ENCODE measurements around the gene BRINP2.

The BRINP2 gene

GRCh38 chr1:177249231-177249630 is 78.5 kb downstream of the BRINP2 start:
- ATAC-seq: no peak
- TF ChIP-seq TSHZ2 (CRISPR knock-in tag; IDR thresholded peaks at IDR 0.05): no peak

DNA sequence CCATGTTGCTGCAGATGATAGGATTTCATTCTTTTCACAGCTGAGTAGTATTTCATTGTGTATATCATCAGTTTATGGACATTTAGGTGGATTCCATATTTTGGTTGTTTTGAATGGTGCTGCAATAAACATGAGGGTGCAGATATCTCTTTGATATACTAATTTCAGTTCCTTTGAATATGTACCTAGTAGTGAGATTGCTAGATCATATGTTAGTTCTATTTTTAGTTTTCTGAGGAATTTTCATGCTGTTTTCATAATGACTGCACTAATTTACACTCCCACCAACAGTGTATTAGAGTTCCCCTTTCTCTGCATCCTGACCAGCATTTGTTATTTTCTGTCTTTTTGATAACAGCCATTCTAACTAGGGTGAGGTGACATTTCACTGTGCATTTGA is 82.1 kb downstream of the BRINP2 start:
- no peak for ATAC-seq
- TF ChIP-seq TCF4 (CRISPR knock-in tag; IDR thresholded peaks at IDR 0.05; ENCODE audit: borderline replicate concordance): no peak
- TF ChIP-seq ZFP3 (CRISPR knock-in tag; IDR thresholded peaks at IDR 0.05): no peak
- TF ChIP-seq TSHZ2 (CRISPR knock-in tag; IDR thresholded peaks at IDR 0.05): no peak
- no peak for TF ChIP-seq ZFP30 (CRISPR knock-in tag; IDR thresholded peaks at IDR 0.05)
- TF ChIP-seq, protein P1, sequence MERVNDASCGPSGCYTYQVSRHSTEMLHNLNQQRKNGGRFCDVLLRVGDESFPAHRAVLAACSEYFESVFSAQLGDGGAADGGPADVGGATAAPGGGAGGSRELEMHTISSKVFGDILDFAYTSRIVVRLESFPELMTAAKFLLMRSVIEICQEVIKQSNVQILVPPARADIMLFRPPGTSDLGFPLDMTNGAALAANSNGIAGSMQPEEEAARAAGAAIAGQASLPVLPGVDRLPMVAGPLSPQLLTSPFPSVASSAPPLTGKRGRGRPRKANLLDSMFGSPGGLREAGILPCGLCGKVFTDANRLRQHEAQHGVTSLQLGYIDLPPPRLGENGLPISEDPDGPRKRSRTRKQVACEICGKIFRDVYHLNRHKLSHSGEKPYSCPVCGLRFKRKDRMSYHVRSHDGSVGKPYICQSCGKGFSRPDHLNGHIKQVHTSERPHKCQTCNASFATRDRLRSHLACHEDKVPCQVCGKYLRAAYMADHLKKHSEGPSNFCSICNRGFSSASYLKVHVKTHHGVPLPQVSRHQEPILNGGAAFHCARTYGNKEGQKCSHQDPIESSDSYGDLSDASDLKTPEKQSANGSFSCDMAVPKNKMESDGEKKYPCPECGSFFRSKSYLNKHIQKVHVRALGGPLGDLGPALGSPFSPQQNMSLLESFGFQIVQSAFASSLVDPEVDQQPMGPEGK (CRISPR knock-in tag; IDR thresholded peaks at IDR 0.05; ENCODE audit: borderline replicate concordance): no peak
- no peak for TF ChIP-seq CREB5 (CRISPR knock-in tag; IDR thresholded peaks at IDR 0.05; ENCODE audit: low read depth)
- no peak for TF ChIP-seq CSDC2 (CRISPR knock-in tag; IDR thresholded peaks at IDR 0.05)
- no peak for TF ChIP-seq ZC3H10 (CRISPR knock-in tag; IDR thresholded peaks at IDR 0.05)
- TF ChIP-seq ZNF70 (CRISPR knock-in tag; IDR thresholded peaks at IDR 0.05): no peak

DNA sequence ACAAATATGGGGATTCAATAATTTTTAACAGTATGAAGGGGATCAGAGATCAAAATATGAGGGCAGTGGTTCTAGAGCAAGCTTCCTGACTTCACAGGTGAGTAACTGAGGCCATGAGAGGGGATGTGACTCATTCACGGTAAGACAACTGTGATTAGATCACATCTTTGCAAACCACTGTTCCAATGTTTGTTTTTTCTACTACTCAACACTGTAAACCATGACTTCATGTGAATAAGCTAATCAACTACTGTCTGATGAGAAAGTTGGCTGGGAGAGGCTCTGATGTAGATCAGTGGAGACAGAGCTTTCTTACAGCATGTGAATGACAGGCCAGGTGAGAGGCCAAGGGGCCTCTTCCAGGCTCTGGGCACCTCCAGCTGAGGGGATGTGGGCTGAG is 84.7 kb downstream of the BRINP2 start:
- ATAC-seq: no peak
- TF ChIP-seq CREB5 (CRISPR knock-in tag; IDR thresholded peaks at IDR 0.05; ENCODE audit: low read depth) (no peak), PPARA (CRISPR knock-in tag; IDR thresholded peaks at IDR 0.05; ENCODE audit: borderline replicate concordance) (no peak), GLIS3 (CRISPR knock-in tag; IDR thresholded peaks at IDR 0.05) (no peak), ZC3H10 (CRISPR knock-in tag; IDR thresholded peaks at IDR 0.05) (no peak)
- TF ChIP-seq, protein P1 (CRISPR knock-in tag; IDR thresholded peaks at IDR 0.05; ENCODE audit: borderline replicate concordance): no peak

DNA sequence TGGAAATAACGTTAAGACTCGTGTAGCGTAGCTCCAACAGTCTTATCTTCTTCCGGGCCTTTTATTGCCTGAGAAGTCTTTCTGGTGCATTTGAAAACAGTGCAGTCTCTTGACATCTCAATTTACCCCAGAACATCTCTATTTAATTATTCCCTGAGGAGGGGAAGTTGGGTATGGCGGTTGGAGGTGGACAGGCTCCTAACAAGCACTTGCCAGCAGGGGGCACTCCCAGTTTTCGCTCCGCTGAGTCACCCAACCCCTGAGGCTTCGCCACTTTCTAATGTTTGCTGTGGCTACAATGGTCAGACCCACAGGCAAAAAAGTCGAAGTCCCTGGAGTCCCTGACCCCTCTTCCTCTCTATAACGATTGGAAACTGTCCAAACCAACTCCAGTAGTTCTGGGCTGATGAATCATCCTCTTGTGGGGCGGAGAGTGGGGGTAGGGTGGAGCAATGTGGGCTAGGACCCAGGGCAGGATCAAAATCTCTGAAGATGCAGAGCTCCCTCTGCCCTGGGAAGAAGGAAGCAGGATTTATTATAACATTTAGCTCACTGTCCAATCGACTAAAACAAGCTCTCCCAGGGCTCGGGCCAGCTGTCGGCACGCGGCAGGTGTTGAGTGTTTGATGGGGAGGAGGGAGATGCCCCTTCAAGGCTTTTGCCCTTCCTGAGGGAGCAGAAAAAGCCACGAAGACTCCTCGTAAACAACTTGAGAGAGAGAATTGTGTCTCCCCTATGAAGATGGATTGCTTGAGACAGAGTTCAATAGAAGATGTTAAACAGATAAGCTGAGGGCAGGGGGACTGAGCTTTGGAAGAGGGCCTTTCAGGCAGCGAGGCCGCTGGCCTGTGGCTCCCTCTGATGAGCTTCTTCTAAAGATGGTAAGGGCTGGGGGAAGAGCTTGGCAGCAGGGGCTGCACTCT is 85.7 kb downstream of the BRINP2 start:
- no peak for ATAC-seq
- no peak for TF ChIP-seq ZFP3 (CRISPR knock-in tag; IDR thresholded peaks at IDR 0.05)
- no peak for TF ChIP-seq TOX (CRISPR knock-in tag; IDR thresholded peaks at IDR 0.05; ENCODE audit: borderline replicate concordance)
- TF ChIP-seq CSDC2 (CRISPR knock-in tag; IDR thresholded peaks at IDR 0.05): no peak
- TF ChIP-seq ZNF70 (CRISPR knock-in tag; IDR thresholded peaks at IDR 0.05): no peak
- no peak for TF ChIP-seq ESRRG (CRISPR knock-in tag; IDR thresholded peaks at IDR 0.05)
- no peak for TF ChIP-seq ZC3H10 (CRISPR knock-in tag; IDR thresholded peaks at IDR 0.05)
- TF ChIP-seq, protein P1 (CRISPR knock-in tag; IDR thresholded peaks at IDR 0.05; ENCODE audit: borderline replicate concordance): no peak
- TF ChIP-seq CREB5 (CRISPR knock-in tag; IDR thresholded peaks at IDR 0.05; ENCODE audit: low read depth): no peak
- TF ChIP-seq ARNTL (CRISPR knock-in tag; IDR thresholded peaks at IDR 0.05; ENCODE audit: borderline replicate concordance, low read depth): no peak
- no peak for TF ChIP-seq ISL1 (CRISPR knock-in tag; IDR thresholded peaks at IDR 0.05)
- no peak for TF ChIP-seq SNAI2 (CRISPR knock-in tag; IDR thresholded peaks at IDR 0.05)
- TF ChIP-seq BACH2 (CRISPR knock-in tag; IDR thresholded peaks at IDR 0.05; ENCODE audit: borderline replicate concordance): no peak
- TF ChIP-seq PPARA (CRISPR knock-in tag; IDR thresholded peaks at IDR 0.05; ENCODE audit: borderline replicate concordance): no peak
